ENCODE measurements around the gene SNX7.

Gene SNX7

GRCh38 chr1:98681812-98682211, 20.3 kb downstream of the SNX7 start:
- no peak overlapping the region for H3K27ac Mint-ChIP-seq
- ATAC-seq = no peak

GRCh38 chr1:98688110-98688739, 26.7 kb downstream of the SNX7 start:
- no peaks in the 10 kb centered on the region for H3K36me3 Mint-ChIP-seq
- H3K4me1 Mint-ChIP-seq = no peaks in the 10 kb centered on the region
- no peak overlapping the region for H3K27ac Mint-ChIP-seq
- ATAC-seq (no peak), DNase-seq (ENCODE audit: low spot score in 2 of 2) (no peak)
- H3K9me3 Mint-ChIP-seq = no peaks in the 10 kb centered on the region
- no peak overlapping the region for H3K4me3 Mint-ChIP-seq

More at GRCh38 chr1:98681812-98682211, 20.3 kb downstream of the SNX7 start:
- no peak for DNase-seq (ENCODE audit: low spot score in 2 of 2)
- no peak overlapping the region for H3K4me3 Mint-ChIP-seq
- no peaks in the 10 kb centered on the region for H3K9me3 Mint-ChIP-seq
- H3K36me3 Mint-ChIP-seq = no peaks in the 10 kb centered on the region
- H3K4me1 Mint-ChIP-seq = no peaks in the 10 kb centered on the region

GRCh38 chr1:98690576-98690975, 29.1 kb downstream of the SNX7 start:
- Mint-ChIP-seq H3K4me1 (no peaks in the 10 kb centered on the region), H3K27ac (no peak overlapping the region), H3K9me3 (no peaks in the 10 kb centered on the region), H3K36me3 (no peaks in the 10 kb centered on the region), H3K4me3 (no peak overlapping the region)
- DNase-seq (ENCODE audit: low spot score in 2 of 2) (no peak), ATAC-seq (no peak)

GRCh38 chr1:98692482-98692881, 31.0 kb downstream of the SNX7 start:
- no peaks in the 10 kb centered on the region for H3K4me1 Mint-ChIP-seq
- no peak for ATAC-seq

GRCh38 chr1:98693385-98693784, 31.9 kb downstream of the SNX7 start:
- DNase-seq (ENCODE audit: low spot score in 2 of 2) (no peak), ATAC-seq (no peak)
- Mint-ChIP-seq H3K4me1 (no peaks in the 10 kb centered on the region), H3K36me3 (no peaks in the 10 kb centered on the region), H3K9me3 (no peaks in the 10 kb centered on the region), H3K4me3 (no peak overlapping the region), H3K27ac (no peak overlapping the region)

More at GRCh38 chr1:98692482-98692881, 31.0 kb downstream of the SNX7 start:
- H3K4me3 Mint-ChIP-seq = no peak overlapping the region
- no peak overlapping the region for H3K27ac Mint-ChIP-seq
- no peak for DNase-seq (ENCODE audit: low spot score in 2 of 2)
- no peaks in the 10 kb centered on the region for H3K9me3 Mint-ChIP-seq
- no peaks in the 10 kb centered on the region for H3K36me3 Mint-ChIP-seq

GRCh38 chr1:98696077-98696476, 34.6 kb downstream of the SNX7 start:
- ATAC-seq = no peak
- no peaks in the 10 kb centered on the region for H3K9me3 Mint-ChIP-seq
- H3K36me3 Mint-ChIP-seq = no peaks in the 10 kb centered on the region
- no peak for DNase-seq (ENCODE audit: low spot score in 2 of 2)
- no peaks in the 10 kb centered on the region for H3K4me1 Mint-ChIP-seq
- no peak overlapping the region for H3K27ac Mint-ChIP-seq
- no peak overlapping the region for H3K4me3 Mint-ChIP-seq

GRCh38 chr1:98697781-98698180, 36.3 kb downstream of the SNX7 start:
- Mint-ChIP-seq H3K27ac (no peak overlapping the region), H3K9me3 (no peaks in the 10 kb centered on the region)

GRCh38 chr1:98698625-98699024, 37.1 kb downstream of the SNX7 start:
- no peaks in the 10 kb centered on the region for H3K36me3 Mint-ChIP-seq
- H3K4me1 Mint-ChIP-seq = no peaks in the 10 kb centered on the region
- ATAC-seq = no peak
- no peak overlapping the region for H3K27ac Mint-ChIP-seq
- no peak for DNase-seq (ENCODE audit: low spot score in 2 of 2)
- no peak overlapping the region for H3K4me3 Mint-ChIP-seq
- no peaks in the 10 kb centered on the region for H3K9me3 Mint-ChIP-seq

More at GRCh38 chr1:98697781-98698180, 36.3 kb downstream of the SNX7 start:
- ATAC-seq (no peak), DNase-seq (ENCODE audit: low spot score in 2 of 2) (no peak)
- no peak overlapping the region for H3K4me3 Mint-ChIP-seq
- H3K4me1 Mint-ChIP-seq = no peaks in the 10 kb centered on the region
- H3K36me3 Mint-ChIP-seq = no peaks in the 10 kb centered on the region

GRCh38 chr1:98700228-98700627, 38.7 kb downstream of the SNX7 start:
- H3K4me1 Mint-ChIP-seq = no peaks in the 10 kb centered on the region
- no peak for ATAC-seq
- no peaks in the 10 kb centered on the region for H3K36me3 Mint-ChIP-seq
- H3K27ac Mint-ChIP-seq = no peak overlapping the region
- DNase-seq (ENCODE audit: low spot score in 2 of 2) = no peak
- no peaks in the 10 kb centered on the region for H3K9me3 Mint-ChIP-seq
- no peak overlapping the region for H3K4me3 Mint-ChIP-seq

- H3K9me3 Mint-ChIP-seq = no peaks in the 10 kb centered on the region
- H3K4me1 Mint-ChIP-seq = no peaks in the 10 kb centered on the region
- no peak overlapping the region for H3K4me3 Mint-ChIP-seq
- H3K36me3 Mint-ChIP-seq = no peaks in the 10 kb centered on the region
- DNase-seq (ENCODE audit: low spot score in 2 of 2) = no peak
- no peak overlapping the region for H3K27ac Mint-ChIP-seq
- ATAC-seq = no peak
Measured at GRCh38 chr1:98702976-98703375, 41.5 kb downstream of the SNX7 start.

GRCh38 chr1:98704474-98704873, 43.0 kb downstream of the SNX7 start:
- no peak overlapping the region for H3K4me3 Mint-ChIP-seq
- H3K36me3 Mint-ChIP-seq = no peaks in the 10 kb centered on the region
- ATAC-seq (no peak), DNase-seq (ENCODE audit: low spot score in 2 of 2) (no peak)
- no peaks in the 10 kb centered on the region for H3K4me1 Mint-ChIP-seq
- no peak overlapping the region for H3K27ac Mint-ChIP-seq
- H3K9me3 Mint-ChIP-seq = no peaks in the 10 kb centered on the region

- Mint-ChIP-seq H3K36me3 (no peaks in the 10 kb centered on the region), H3K4me3 (no peak overlapping the region)
Measured at GRCh38 chr1:98704971-98705370, 43.5 kb downstream of the SNX7 start.

GRCh38 chr1:98705591-98705990, 44.1 kb downstream of the SNX7 start:
- no peaks in the 10 kb centered on the region for H3K9me3 Mint-ChIP-seq
- ATAC-seq (no peak), DNase-seq (ENCODE audit: low spot score in 2 of 2) (no peak)
- no peaks in the 10 kb centered on the region for H3K4me1 Mint-ChIP-seq
- no peak overlapping the region for H3K27ac Mint-ChIP-seq
- H3K4me3 Mint-ChIP-seq = no peak overlapping the region
- no peaks in the 10 kb centered on the region for H3K36me3 Mint-ChIP-seq

More at GRCh38 chr1:98704971-98705370, 43.5 kb downstream of the SNX7 start:
- no peak for ATAC-seq
- DNase-seq (ENCODE audit: low spot score in 2 of 2) = no peak
- Mint-ChIP-seq H3K9me3 (no peaks in the 10 kb centered on the region), H3K4me1 (no peaks in the 10 kb centered on the region), H3K27ac (no peak overlapping the region)

GRCh38 chr1:98706173-98706843, 44.8 kb downstream of the SNX7 start:
- Mint-ChIP-seq H3K9me3 (no peaks in the 10 kb centered on the region), H3K27ac (no peak overlapping the region), H3K4me1 (no peaks in the 10 kb centered on the region), H3K36me3 (no peaks in the 10 kb centered on the region), H3K4me3 (no peak overlapping the region)
- DNase-seq (ENCODE audit: low spot score in 2 of 2) (no peak), ATAC-seq (no peak)

- Mint-ChIP-seq H3K4me3 (no peak overlapping the region), H3K36me3 (no peaks in the 10 kb centered on the region), H3K9me3 (no peaks in the 10 kb centered on the region), H3K4me1 (no peaks in the 10 kb centered on the region), H3K27ac (no peak overlapping the region)
- no peak for DNase-seq (ENCODE audit: low spot score in 2 of 2)
- no peak for ATAC-seq
Measured at GRCh38 chr1:98707556-98707955, 46.0 kb downstream of the SNX7 start.

- Mint-ChIP-seq H3K4me3 (no peak overlapping the region), H3K27ac (no peak overlapping the region), H3K4me1 (no peaks in the 10 kb centered on the region), H3K9me3 (no peaks in the 10 kb centered on the region), H3K36me3 (no peaks in the 10 kb centered on the region)
- DNase-seq (ENCODE audit: low spot score in 2 of 2) (no peak), ATAC-seq (no peak)
Measured at GRCh38 chr1:98709906-98710305, 48.4 kb downstream of the SNX7 start.

Data from stimulated activated effector memory CD8-positive, alpha-beta T cell treated with anti-CD3 and anti-CD28 coated beads, Interleukin-12 subunit alpha, Interleukin-12 subunit beta, amount 100 ng/mL, for 72 hours (primary cell).